Trophoblast cell (in vitro differentiated cells and primary cell): Measurements from ENCODE around the gene IQSEC1.

Source experiments
- DNase-seq, 2 donors: peaks; one replicate each; pipeline ENCODE4 v3.0.0-alpha.2; 2016
- H2AFZ ChIP-seq: 2 replicates; pipeline ENCODE4 v1.6.1; 2013; ENCODE audit warnings: low read length, moderate library complexity, mild to moderate bottlenecking; ENCODE audit not compliant: insufficient read depth, poor library complexity
- H2AK5ac ChIP-seq: 2 replicates; pipeline ENCODE4 v1.6.1; 2013; ENCODE audit warnings: mild to moderate bottlenecking, low read length
- H2BK120ac ChIP-seq: 2 replicates; pipeline ENCODE4 v1.6.1; 2013; ENCODE audit warnings: low read length, mild to moderate bottlenecking, moderate library complexity; ENCODE audit not compliant: insufficient read depth, poor library complexity
- H2BK12ac ChIP-seq: 2 replicates; pipeline ENCODE4 v1.6.1; 2013; ENCODE audit warnings: mild to moderate bottlenecking, low read length, moderate library complexity
- H2BK5ac ChIP-seq: 2 replicates; pipeline ENCODE4 v1.6.1; 2013; ENCODE audit warnings: low read length, low read depth, moderate library complexity, mild to moderate bottlenecking; ENCODE audit not compliant: poor library complexity
- H3K14ac ChIP-seq: 2 replicates; pipeline ENCODE4 v1.6.1; 2013; ENCODE audit warnings: mild to moderate bottlenecking, low read length
- H3K18ac ChIP-seq: 2 replicates; pipeline ENCODE4 v1.6.1; 2013; ENCODE audit warnings: mild to moderate bottlenecking, low read length
- H3K23ac ChIP-seq: 2 replicates; pipeline ENCODE4 v1.6.1; 2013; ENCODE audit warnings: low read length
- H3K27ac ChIP-seq: 2 replicates; pipeline ENCODE4 v1.5.1; 2013; ENCODE audit warnings: low read depth, mild to moderate bottlenecking, inconsistent platforms, low read length, moderate library complexity
- H3K27me3 ChIP-seq: 2 replicates; pipeline ENCODE4 v1.6.1; 2013; ENCODE audit warnings: inconsistent platforms, mild to moderate bottlenecking, low read length, moderate library complexity; ENCODE audit not compliant: insufficient read depth
- H3K36me3 ChIP-seq, 2 experiments: 1 replicate in 1 of 2; 2 replicates in 1 of 2; pipeline ENCODE4 v1.6.1; 2013; ENCODE audit warnings: low read length in 2 of 2, mild to moderate bottlenecking in 2 of 2, moderate library complexity in 1 of 2; ENCODE audit not compliant: insufficient read depth in 2 of 2, control insufficient read depth in 1 of 2
- H3K4ac ChIP-seq: 2 replicates; pipeline ENCODE4 v1.6.1; 2013; ENCODE audit warnings: low read depth, mild to moderate bottlenecking, low read length, moderate library complexity
- H3K4me1 ChIP-seq, 2 experiments: 1 replicate in 1 of 2; 2 replicates in 1 of 2; pipeline ENCODE4 v1.6.1; 2013; ENCODE audit warnings: low read length in 2 of 2, mild to moderate bottlenecking in 2 of 2, moderate library complexity in 1 of 2; ENCODE audit not compliant: insufficient read depth in 2 of 2, control insufficient read depth in 1 of 2
- H3K4me2 ChIP-seq: 2 replicates; pipeline ENCODE4 v1.6.1; 2013; ENCODE audit warnings: inconsistent platforms, mild to moderate bottlenecking, low read length, moderate library complexity
- H3K4me3 ChIP-seq: 2 replicates; pipeline ENCODE4 v1.5.1; 2013; ENCODE audit warnings: mild to moderate bottlenecking, low read depth, low read length, inconsistent platforms
- H3K79me1 ChIP-seq: one replicate; pipeline ENCODE4 v1.6.1; 2013; ENCODE audit warnings: low read length
- H3K79me2 ChIP-seq: 2 replicates; pipeline ENCODE4 v1.6.1; 2013; ENCODE audit warnings: low read length, mild to moderate bottlenecking; ENCODE audit not compliant: control insufficient read depth, insufficient read depth, poor library complexity
- H3K9ac ChIP-seq: 2 replicates; pipeline ENCODE4 v1.6.1; 2013; ENCODE audit warnings: mild to moderate bottlenecking, low read length
- H3K9me3 ChIP-seq: 2 replicates; pipeline ENCODE4 v1.6.1; 2013; ENCODE audit warnings: low read depth, mild to moderate bottlenecking, control low read depth, inconsistent platforms, low read length; ENCODE audit not compliant: insufficient read depth
- H4K12ac ChIP-seq: 2 replicates; pipeline ENCODE4 v1.6.1; 2013; ENCODE audit warnings: low read depth, mild to moderate bottlenecking, low read length, moderate library complexity
- H4K8ac ChIP-seq: 2 replicates; pipeline ENCODE4 v1.6.1; 2013; ENCODE audit warnings: low read depth, mild to moderate bottlenecking, low read length, moderate library complexity
- H4K91ac ChIP-seq: one replicate; pipeline ENCODE4 v1.6.1; 2013; ENCODE audit warnings: low read depth, mild to moderate bottlenecking, low read length, moderate library complexity
- WGBS: extraction: QIAGEN DNeasy Blood & Tissue Kit; methylation state at CpG from one replicate; pipeline ENCODE4 v1.1.7; 2013; ENCODE audit warnings: missing lambda C conversion rate; ENCODE audit not compliant: insufficient read length, insufficient coverage; ENCODE audit errors: extremely low coverage; 5-methylcytosine and 5-hydroxymethylcytosine counted together

IQSEC1 gene

GRCh38 chr3:12943124-12944021 lies 129.9 kb downstream of the IQSEC1 start:
- Histone ChIP-seq H3K79me1 (no peaks in the 10 kb centered on the region), H3K27ac (no peak overlapping the region), H3K4me2 (no peak overlapping the region), H4K8ac (no peak overlapping the region), H2AFZ (no peak overlapping the region), H3K27me3 (no peaks in the 10 kb centered on the region), H3K4me1 (peaks cover 9 to 26% of the 10 kb centered on the region in 2 experiments), H2BK120ac (no peak overlapping the region), H4K12ac (no peak overlapping the region), H3K4me3 (no peak overlapping the region), H2AK5ac (no peak overlapping the region), H3K23ac (no peak overlapping the region), H3K18ac (no peak overlapping the region), H3K14ac (no peak overlapping the region), H4K91ac (no peak overlapping the region), H3K9ac (no peak overlapping the region), H3K9me3 (no peaks in the 10 kb centered on the region), H3K4ac (no peak overlapping the region), H3K36me3 (peaks cover 17 to 24% of the 10 kb centered on the region in 2 experiments), H2BK12ac (no peak overlapping the region), H2BK5ac (no peak overlapping the region), H3K79me2 (no peaks in the 10 kb centered on the region)
- WGBS = no CpG with 5 or more reads among the region's 22 CpGs
- DNase-seq = no peak

GRCh38 chr3:12941495-12942023 lies 131.7 kb downstream of the IQSEC1 start:
- Histone ChIP-seq H3K18ac (no peak overlapping the region), H3K4me2 (no peak overlapping the region), H3K9me3 (no peaks in the 10 kb centered on the region), H2BK12ac (no peak overlapping the region), H3K14ac (no peak overlapping the region), H3K79me1 (no peaks in the 10 kb centered on the region), H3K36me3 (peaks cover 23 to 33% of the 10 kb centered on the region in 2 experiments), H2BK5ac (no peak overlapping the region), H3K4ac (no peak overlapping the region), H2BK120ac (no peak overlapping the region), H3K27me3 (no peaks in the 10 kb centered on the region), H3K4me1 (peaks cover 3 to 12% of the 10 kb centered on the region in 2 experiments), H4K12ac (no peak overlapping the region), H4K8ac (no peak overlapping the region), H2AFZ (no peak overlapping the region), H4K91ac (no peak overlapping the region), H3K79me2 (no peaks in the 10 kb centered on the region), H3K9ac (no peak overlapping the region), H2AK5ac (no peak overlapping the region), H3K23ac (no peak overlapping the region), H3K27ac (no peak overlapping the region), H3K4me3 (no peak overlapping the region)
- WGBS = no CpG with 5 or more reads among the region's 26 CpGs
- no peak for DNase-seq

- no peak overlapping the region for H2BK12ac ChIP-seq
- no peak overlapping the region for H3K9ac ChIP-seq
- H3K27ac ChIP-seq = no peak overlapping the region
- H3K18ac ChIP-seq = no peak overlapping the region
- no peak overlapping the region for H2BK120ac ChIP-seq
- H3K36me3 ChIP-seq = peaks cover 27 to 40% of the 10 kb centered on the region in 2 experiments
- no peak overlapping the region for H4K12ac ChIP-seq
- no peak for DNase-seq
- no peak overlapping the region for H2BK5ac ChIP-seq
- no peak overlapping the region for H3K4me3 ChIP-seq
- no peak overlapping the region for H3K14ac ChIP-seq
- no CpG with 5 or more reads among the region's 6 CpGs for WGBS
- peaks cover 3 to 9% of the 10 kb centered on the region in 2 experiments for H3K4me1 ChIP-seq
- H4K8ac ChIP-seq = no peak overlapping the region
- no peaks in the 10 kb centered on the region for H3K9me3 ChIP-seq
- no peak overlapping the region for H3K23ac ChIP-seq
- no peaks in the 10 kb centered on the region for H3K79me1 ChIP-seq
- H3K4me2 ChIP-seq = no peak overlapping the region
- no peaks in the 10 kb centered on the region for H3K27me3 ChIP-seq
- no peak overlapping the region for H2AFZ ChIP-seq
- no peak overlapping the region for H3K4ac ChIP-seq
- H4K91ac ChIP-seq = no peak overlapping the region
- no peaks in the 10 kb centered on the region for H3K79me2 ChIP-seq
- no peak overlapping the region for H2AK5ac ChIP-seq
Measured at GRCh38 chr3:12940854-12941253, 132.4 kb downstream of the IQSEC1 start.

- no peak overlapping the region for H3K4me3 ChIP-seq
- H4K91ac ChIP-seq = no peak overlapping the region
- H2BK5ac ChIP-seq = no peak overlapping the region
- no peaks in the 10 kb centered on the region for H3K79me1 ChIP-seq
- H3K9me3 ChIP-seq = no peaks in the 10 kb centered on the region
- DNase-seq = no peak
- no peak overlapping the region for H3K4me2 ChIP-seq
- no peak overlapping the region for H4K8ac ChIP-seq
- peaks cover 42 to 53% of the 10 kb centered on the region in 2 experiments for H3K36me3 ChIP-seq
- WGBS = no CpG with 5 or more reads among the region's 10 CpGs
- no peaks in the 10 kb centered on the region for H3K79me2 ChIP-seq
- no peak overlapping the region for H3K9ac ChIP-seq
- no peak overlapping the region for H2BK120ac ChIP-seq
- peaks cover 0 to 9% of the 10 kb centered on the region in 2 experiments for H3K4me1 ChIP-seq
- no peak overlapping the region for H3K23ac ChIP-seq
- H4K12ac ChIP-seq = no peak overlapping the region
- no peak overlapping the region for H2BK12ac ChIP-seq
- H3K18ac ChIP-seq = no peak overlapping the region
- no peak overlapping the region for H2AK5ac ChIP-seq
- H3K27ac ChIP-seq = no peak overlapping the region
- H2AFZ ChIP-seq = no peak overlapping the region
- no peak overlapping the region for H3K14ac ChIP-seq
- H3K4ac ChIP-seq = no peak overlapping the region
- H3K27me3 ChIP-seq = no peaks in the 10 kb centered on the region
Measured at GRCh38 chr3:12939137-12939536, 134.1 kb downstream of the IQSEC1 start.
